GM12801 (cell line): Measurements from ENCODE around the gene KRTCAP2.

Experiments
- TF ChIP-seq, protein P1 (sequence below): IDR thresholded peaks from one replicate; pipeline ENCODE4 v1.5.1; 2011; ENCODE audit warnings: control low read depth; ENCODE audit not compliant: insufficient read length; ENCODE audit errors: extremely low read depth

Gene KRTCAP2

GRCh38 chr1:155193275-155193990, 20.3 kb upstream of the KRTCAP2 start:
- TF ChIP-seq, protein P1, sequence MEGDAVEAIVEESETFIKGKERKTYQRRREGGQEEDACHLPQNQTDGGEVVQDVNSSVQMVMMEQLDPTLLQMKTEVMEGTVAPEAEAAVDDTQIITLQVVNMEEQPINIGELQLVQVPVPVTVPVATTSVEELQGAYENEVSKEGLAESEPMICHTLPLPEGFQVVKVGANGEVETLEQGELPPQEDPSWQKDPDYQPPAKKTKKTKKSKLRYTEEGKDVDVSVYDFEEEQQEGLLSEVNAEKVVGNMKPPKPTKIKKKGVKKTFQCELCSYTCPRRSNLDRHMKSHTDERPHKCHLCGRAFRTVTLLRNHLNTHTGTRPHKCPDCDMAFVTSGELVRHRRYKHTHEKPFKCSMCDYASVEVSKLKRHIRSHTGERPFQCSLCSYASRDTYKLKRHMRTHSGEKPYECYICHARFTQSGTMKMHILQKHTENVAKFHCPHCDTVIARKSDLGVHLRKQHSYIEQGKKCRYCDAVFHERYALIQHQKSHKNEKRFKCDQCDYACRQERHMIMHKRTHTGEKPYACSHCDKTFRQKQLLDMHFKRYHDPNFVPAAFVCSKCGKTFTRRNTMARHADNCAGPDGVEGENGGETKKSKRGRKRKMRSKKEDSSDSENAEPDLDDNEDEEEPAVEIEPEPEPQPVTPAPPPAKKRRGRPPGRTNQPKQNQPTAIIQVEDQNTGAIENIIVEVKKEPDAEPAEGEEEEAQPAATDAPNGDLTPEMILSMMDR, result no peak

GRCh38 chr1:155192346-155193274, 19.5 kb upstream of the KRTCAP2 start:
- TF ChIP-seq, protein P1, result no peak

- TF ChIP-seq, protein P1, result no peak
Measured at GRCh38 chr1:155191904-155192303, 18.8 kb upstream of the KRTCAP2 start.

DNA sequence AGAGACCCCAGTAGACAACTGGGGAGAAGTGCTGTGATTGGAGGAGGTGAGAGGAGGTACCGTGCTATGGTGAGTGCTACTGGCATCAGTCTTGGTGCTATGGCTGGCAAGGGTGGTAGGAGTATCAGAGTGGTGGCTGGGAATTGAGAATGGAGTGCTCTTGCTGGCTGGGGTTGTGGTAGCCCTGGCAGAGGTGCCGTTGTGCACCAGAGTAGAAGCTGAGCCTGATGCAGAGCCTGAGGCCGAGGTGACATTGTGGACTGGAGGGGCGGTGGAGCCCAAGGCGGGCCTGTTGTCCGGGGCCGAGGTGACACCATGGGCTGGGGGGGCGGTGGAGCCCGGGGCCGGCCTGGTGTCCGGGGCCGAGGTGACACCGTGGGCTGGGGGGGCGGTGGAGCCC, 15.2 kb upstream of the KRTCAP2 start:
- TF ChIP-seq, protein P1, result no peak

- TF ChIP-seq, protein P1, result no peak
Measured at GRCh38 chr1:155187456-155187891, 14.4 kb upstream of the KRTCAP2 start.

GRCh38 chr1:155186794-155187455, 13.8 kb upstream of the KRTCAP2 start:
- TF ChIP-seq, protein P1, result no peak

GRCh38 chr1:155186067-155186793, 13.1 kb upstream of the KRTCAP2 start:
- TF ChIP-seq, protein P1, result no peak
